GM21447 (cell line): ENCODE measurements around the gene DYDC2.
"Not testable (repeated sequence)": the region's sequence is repeated elsewhere in the genome, so short reads cannot be mapped to it uniquely, and the experiment has no call there.

Experiments used
- ATAC-seq: cut with Tn5 transposase; IDR thresholded peaks from one replicate; pipeline ENCODE4 v1.9.1; 2021; ENCODE audit not compliant: unreplicated experiment

Gene DYDC2

GRCh38 chr10:80411681-80412220 lies 55.2 kb downstream of the DYDC2 start:
- no peak for ATAC-seq

GRCh38 chr10:80412486-80412885 lies 55.9 kb downstream of the DYDC2 start:
- no peak for ATAC-seq

- no peak for ATAC-seq
Observed at GRCh38 chr10:80413271-80413996, 56.9 kb downstream of the DYDC2 start.

GRCh38 chr10:80414142-80414895 lies 57.7 kb downstream of the DYDC2 start:
- no peak for ATAC-seq

DNA sequence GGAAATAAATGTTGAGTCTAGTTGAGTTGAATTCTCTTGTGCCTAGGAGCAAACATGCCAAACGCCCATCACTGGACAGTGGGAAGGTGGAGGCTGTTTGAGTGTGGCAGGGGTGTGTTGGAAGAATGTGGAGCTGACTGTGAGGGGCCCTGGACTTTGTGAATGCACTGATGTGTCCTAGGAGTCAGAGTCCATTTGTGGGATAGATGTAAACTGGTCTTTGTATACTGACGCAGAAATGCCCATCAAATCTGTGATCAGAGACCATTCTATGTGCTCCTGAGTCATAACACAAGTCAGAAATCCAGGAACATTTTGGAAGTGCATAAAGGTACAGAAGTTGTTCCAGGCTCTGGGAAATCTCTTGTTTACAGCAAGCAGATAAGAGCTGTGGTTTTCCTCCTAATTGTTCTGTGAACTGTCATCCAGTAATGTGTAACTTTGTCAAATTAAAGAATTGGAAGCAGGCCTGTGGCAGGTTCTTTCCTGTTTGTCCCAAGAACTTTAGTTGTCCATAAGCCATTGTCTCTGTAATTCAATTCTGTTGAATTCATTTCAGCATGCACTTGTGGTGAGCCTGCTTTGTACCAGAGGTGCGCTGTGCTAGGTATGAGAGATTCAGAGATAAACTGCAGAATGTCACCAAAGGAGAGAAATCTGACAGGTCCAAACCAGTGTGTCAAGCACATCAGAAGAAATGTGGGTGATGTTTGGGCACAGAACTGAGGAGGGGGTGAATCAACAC lies 59.3 kb downstream of the DYDC2 start:
- no peak for ATAC-seq

GRCh38 chr10:80416479-80417098 lies 60.0 kb downstream of the DYDC2 start:
- no peak for ATAC-seq

- ATAC-seq, result not testable (repeated sequence)
Observed at GRCh38 chr10:80417256-80417655, 60.7 kb downstream of the DYDC2 start.
